Fibroblast of pulmonary artery (primary cell): ENCODE results near the gene CEP112.

Source experiments
- DNase-seq: peaks from one replicate; pipeline ENCODE4 v3.0.0-alpha.2; 2010; ENCODE audit warnings: low read depth
- H3K4me3 ChIP-seq: replicated peaks from 2 replicates; pipeline ENCODE4 v1.5.1; 2011; ENCODE audit warnings: low read depth, mild to moderate bottlenecking, control low read depth, low read length, moderate library complexity
- TF ChIP-seq, protein P1 (sequence below): IDR thresholded peaks from 2 replicates; pipeline ENCODE4 v1.5.1; 2011; ENCODE audit warnings: mild to moderate bottlenecking, control low read depth, low read length, inconsistent platforms; ENCODE audit errors: missing control alignments

CEP112 gene

DNA sequence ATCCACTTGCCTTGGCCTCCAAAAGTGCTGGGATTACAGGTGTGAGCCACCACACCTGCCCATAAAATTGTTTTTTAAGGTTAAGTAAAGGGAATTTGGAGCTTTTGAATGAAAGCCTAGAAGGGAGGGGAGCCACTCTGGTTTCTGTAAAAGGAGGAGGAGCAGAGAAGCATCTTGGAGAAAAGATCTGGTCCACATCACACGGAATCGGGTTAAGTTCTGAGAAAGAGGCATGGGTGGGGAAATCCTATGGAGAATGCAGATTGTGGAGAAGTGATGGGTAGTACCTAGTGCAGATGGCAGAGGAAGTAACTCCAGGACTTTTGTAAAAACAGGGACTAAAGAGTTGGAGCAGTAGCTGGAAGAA, 18.3 kb upstream of the CEP112 start:
- DNase-seq, result no peak
- H3K4me3 ChIP-seq, result no peak overlapping the region
- TF ChIP-seq, protein P1, sequence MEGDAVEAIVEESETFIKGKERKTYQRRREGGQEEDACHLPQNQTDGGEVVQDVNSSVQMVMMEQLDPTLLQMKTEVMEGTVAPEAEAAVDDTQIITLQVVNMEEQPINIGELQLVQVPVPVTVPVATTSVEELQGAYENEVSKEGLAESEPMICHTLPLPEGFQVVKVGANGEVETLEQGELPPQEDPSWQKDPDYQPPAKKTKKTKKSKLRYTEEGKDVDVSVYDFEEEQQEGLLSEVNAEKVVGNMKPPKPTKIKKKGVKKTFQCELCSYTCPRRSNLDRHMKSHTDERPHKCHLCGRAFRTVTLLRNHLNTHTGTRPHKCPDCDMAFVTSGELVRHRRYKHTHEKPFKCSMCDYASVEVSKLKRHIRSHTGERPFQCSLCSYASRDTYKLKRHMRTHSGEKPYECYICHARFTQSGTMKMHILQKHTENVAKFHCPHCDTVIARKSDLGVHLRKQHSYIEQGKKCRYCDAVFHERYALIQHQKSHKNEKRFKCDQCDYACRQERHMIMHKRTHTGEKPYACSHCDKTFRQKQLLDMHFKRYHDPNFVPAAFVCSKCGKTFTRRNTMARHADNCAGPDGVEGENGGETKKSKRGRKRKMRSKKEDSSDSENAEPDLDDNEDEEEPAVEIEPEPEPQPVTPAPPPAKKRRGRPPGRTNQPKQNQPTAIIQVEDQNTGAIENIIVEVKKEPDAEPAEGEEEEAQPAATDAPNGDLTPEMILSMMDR, result no peak

DNA sequence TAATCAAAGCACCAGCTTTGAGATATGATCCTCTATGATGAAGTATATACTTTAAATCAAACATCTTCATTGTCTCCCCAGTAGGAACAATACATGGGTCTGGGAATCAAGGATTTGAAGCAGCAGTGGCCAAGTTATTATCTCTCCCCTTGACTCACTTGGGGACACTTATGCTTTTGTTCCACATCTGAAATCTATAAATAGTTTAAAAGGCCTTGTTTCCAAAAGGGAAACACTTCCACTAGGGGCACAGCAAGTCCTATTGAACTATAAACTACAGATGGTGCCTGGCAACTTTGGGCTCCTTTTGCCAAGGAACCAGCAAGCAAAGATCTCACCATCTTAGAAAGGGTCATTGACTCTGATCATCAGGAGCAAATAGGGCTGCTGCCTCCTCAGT, 16.0 kb upstream of the CEP112 start:
- TF ChIP-seq, protein P1, result no peak
- H3K4me3 ChIP-seq, result no peak overlapping the region
- DNase-seq, result no peak

DNA sequence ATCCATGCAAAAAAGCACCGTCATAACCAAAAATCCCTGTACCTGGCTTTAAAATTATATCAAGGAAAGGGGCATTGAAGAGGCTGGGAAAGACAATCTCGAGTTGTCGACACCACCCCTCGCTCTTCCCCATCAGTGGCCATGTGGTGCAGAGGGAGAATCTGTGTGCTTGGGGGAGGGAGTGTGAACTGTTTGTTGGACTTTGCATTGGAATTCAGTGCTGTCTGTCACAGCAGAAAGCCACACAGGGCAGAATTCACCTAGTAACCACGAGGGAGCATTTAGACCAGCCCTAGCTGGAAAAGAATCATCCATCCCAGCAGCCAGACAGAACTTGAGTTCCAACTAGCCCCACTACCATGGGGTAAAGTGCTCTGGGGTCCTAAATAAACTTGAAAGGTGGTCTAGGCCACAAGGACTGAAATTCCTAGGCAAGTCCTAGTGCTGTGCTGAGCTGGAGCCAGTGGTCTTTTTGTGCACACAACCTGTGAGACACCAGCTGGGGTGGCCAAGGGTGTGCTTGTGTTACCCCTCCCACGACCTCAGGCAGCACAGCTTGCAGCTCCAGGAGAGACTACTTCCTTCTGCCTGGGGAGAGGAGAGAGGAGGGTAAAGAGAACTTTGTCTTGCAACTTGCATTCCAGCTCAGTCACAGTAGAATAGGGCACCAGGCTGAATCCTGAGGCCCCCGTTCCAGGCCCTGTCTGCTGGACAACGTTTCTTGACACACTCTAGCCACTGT, 11.5 kb upstream of the CEP112 start:
- TF ChIP-seq, protein P1, result no peak

DNA sequence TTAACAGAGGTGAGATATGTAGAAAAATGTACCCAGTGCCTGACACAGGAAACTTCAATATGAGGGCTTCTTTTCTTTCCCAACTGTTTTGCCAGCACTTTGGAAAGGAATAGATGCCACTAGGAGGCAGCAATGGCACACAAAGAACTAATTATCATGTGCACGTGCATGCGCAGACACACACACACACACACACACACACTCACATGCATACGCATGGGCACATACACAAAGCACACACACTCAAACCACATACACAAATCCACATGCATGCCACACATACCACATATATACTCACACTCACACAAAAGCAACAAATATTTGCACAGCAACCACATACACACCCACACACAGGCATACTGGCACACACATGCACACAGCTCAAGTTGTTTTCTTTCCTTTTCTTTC, 8.8 kb upstream of the CEP112 start:
- peak; percentile 87 for DNase-seq
- TF ChIP-seq, protein P1, result peak; percentile 76
- H3K4me3 ChIP-seq, result no peak overlapping the region

More for the DNA sequence above, 11.5 kb upstream of the CEP112 start:
- H3K4me3 ChIP-seq, result no peak overlapping the region
- no peak for DNase-seq

DNA sequence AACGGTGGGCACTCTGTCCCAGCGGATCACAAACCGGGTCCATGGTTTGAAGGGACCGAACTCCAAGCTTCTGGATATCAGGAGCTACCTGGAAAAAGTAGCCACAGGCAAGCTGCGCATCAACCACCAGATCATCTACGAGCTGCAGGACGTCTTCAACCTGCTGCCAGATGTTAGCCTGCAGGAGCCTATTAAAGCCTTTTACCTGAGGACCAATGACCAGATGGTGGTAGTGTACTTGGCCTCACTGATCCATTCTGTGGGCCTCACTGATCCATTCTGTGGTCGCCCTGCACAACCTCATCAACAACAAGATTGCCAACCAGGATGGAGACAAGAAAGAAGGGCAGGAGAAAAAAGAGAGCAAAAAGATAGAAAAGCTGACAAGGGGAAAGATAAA, 6.3 kb upstream of the CEP112 start:
- DNase-seq, result no peak
- no peak overlapping the region for H3K4me3 ChIP-seq
- TF ChIP-seq, protein P1, result no peak

DNA sequence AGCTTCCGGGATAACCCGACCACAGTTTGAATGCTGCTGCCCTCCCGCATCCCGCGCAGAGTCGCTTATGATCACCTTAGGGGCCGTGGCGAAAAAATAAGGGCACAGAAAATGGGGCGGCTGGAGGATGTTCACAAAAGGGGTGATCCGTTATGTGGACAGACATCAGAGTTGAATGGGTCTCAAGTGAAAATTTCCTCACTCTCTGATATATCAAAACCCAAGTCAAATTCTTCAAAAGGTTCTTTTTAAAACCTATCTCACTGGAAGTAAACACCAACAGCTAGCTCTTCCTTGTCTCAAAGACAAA, 400 bp upstream of the CEP112 start:
- TF ChIP-seq, protein P1, result no peak
- peak overlapping the region; percentile 70 for H3K4me3 ChIP-seq
- no peak for DNase-seq
